ENCODE data around the gene TBL1X.
"Not testable (repeated sequence)": the region's sequence is repeated elsewhere in the genome, so short reads cannot be mapped to it uniquely, and the experiment has no call there.

Gene TBL1X

GRCh38 chrX:9528498-9528897 lies 63.6 kb downstream of the TBL1X start:
- no peak overlapping the region for H3K4me3 ChIP-seq
- H3K27ac ChIP-seq: no peak overlapping the region

- Histone ChIP-seq H3K27ac (no peak overlapping the region), H3K4me3 (no peak overlapping the region)
Observed at GRCh38 chrX:9529223-9529622, 64.4 kb downstream of the TBL1X start.

GRCh38 chrX:9530848-9531274 lies 66.0 kb downstream of the TBL1X start:
- Histone ChIP-seq H3K27ac (no peak overlapping the region), H3K4me3 (no peak overlapping the region)

GRCh38 chrX:9532349-9532748 lies 67.5 kb downstream of the TBL1X start:
- H3K27ac ChIP-seq: no peak overlapping the region

GRCh38 chrX:9533611-9534010 lies 68.8 kb downstream of the TBL1X start:
- Histone ChIP-seq H3K27ac (no peak overlapping the region), H3K4me3 (no peak overlapping the region)

More at GRCh38 chrX:9532349-9532748, 67.5 kb downstream of the TBL1X start:
- no peak overlapping the region for H3K4me3 ChIP-seq

GRCh38 chrX:9534686-9535085 lies 69.8 kb downstream of the TBL1X start:
- H3K27ac ChIP-seq: no peak overlapping the region
- no peak overlapping the region for H3K4me3 ChIP-seq

- Histone ChIP-seq H3K27ac (no peak overlapping the region), H3K4me3 (no peak overlapping the region)
Observed at GRCh38 chrX:9535101-9535500, 70.2 kb downstream of the TBL1X start.

GRCh38 chrX:9536156-9536555 lies 71.3 kb downstream of the TBL1X start:
- not testable (repeated sequence) for H3K4me3 ChIP-seq, H3K27ac ChIP-seq

GRCh38 chrX:9537781-9538180 lies 72.9 kb downstream of the TBL1X start:
- H3K27ac ChIP-seq: no peak overlapping the region
- no peak overlapping the region for H3K4me3 ChIP-seq

- H3K4me3 ChIP-seq: no peak overlapping the region
- H3K27ac ChIP-seq: no peak overlapping the region
Observed at GRCh38 chrX:9538544-9539045, 73.7 kb downstream of the TBL1X start.

GRCh38 chrX:9539605-9540387 lies 74.9 kb downstream of the TBL1X start:
- Histone ChIP-seq H3K4me3 (no peak overlapping the region), H3K27ac (no peak overlapping the region)

- Histone ChIP-seq H3K27ac (no peak overlapping the region), H3K4me3 (no peak overlapping the region)
Observed at GRCh38 chrX:9542106-9542760, 77.4 kb downstream of the TBL1X start.

- Histone ChIP-seq H3K4me3 (no peak overlapping the region), H3K27ac (no peak overlapping the region)
Observed at GRCh38 chrX:9542761-9543111, 77.9 kb downstream of the TBL1X start.

GRCh38 chrX:9555354-9555753 lies 90.5 kb downstream of the TBL1X start:
- no peak overlapping the region for H3K27ac ChIP-seq
- H3K4me3 ChIP-seq: no peak overlapping the region

GRCh38 chrX:9557091-9557490 lies 92.2 kb downstream of the TBL1X start:
- Histone ChIP-seq H3K27ac (no peak overlapping the region), H3K4me3 (no peak overlapping the region)

GRCh38 chrX:9557521-9557920 lies 92.7 kb downstream of the TBL1X start:
- Histone ChIP-seq H3K27ac (no peak overlapping the region), H3K4me3 (no peak overlapping the region)

- no peak overlapping the region for H3K4me3 ChIP-seq
- H3K27ac ChIP-seq: no peak overlapping the region
Observed at GRCh38 chrX:9558615-9559014, 93.8 kb downstream of the TBL1X start.

GRCh38 chrX:9560219-9560618 lies 95.4 kb downstream of the TBL1X start:
- H3K27ac ChIP-seq: no peak overlapping the region
- H3K4me3 ChIP-seq: no peak overlapping the region

GRCh38 chrX:9561199-9561598 lies 96.3 kb downstream of the TBL1X start:
- Histone ChIP-seq H3K27ac (no peak overlapping the region), H3K4me3 (no peak overlapping the region)

GRCh38 chrX:9562851-9563250 lies 98.0 kb downstream of the TBL1X start:
- no peak overlapping the region for H3K4me3 ChIP-seq
- no peak overlapping the region for H3K27ac ChIP-seq

GRCh38 chrX:9566150-9566621 lies 101.3 kb downstream of the TBL1X start:
- H3K27ac ChIP-seq: no peak overlapping the region
- H3K4me3 ChIP-seq: no peak overlapping the region
